Measurements from ENCODE around the gene SRGAP3. TPM values are rescaled to one million over a fixed set of nuclear protein-coding genes. Genes with fewer than 3 reads are reported as not detected.

Gene SRGAP3
- total and polyA plus RNA-seq, 4 donors, result 1.2 to 32.8 (median 7.3) TPM

- Histone ChIP-seq H3K4me1 (ENCODE audit: control insufficient read depth in 5 of 5, insufficient read depth in 5 of 5, low read length in 5 of 5) (peaks cover 0 to 25% (median 12%) of the 10 kb centered on the region in 5 donors), H3K27ac (ENCODE audit: low read depth in 1 of 2, low read length in 1 of 2) (no peak overlapping the region), H3K36me3 (ENCODE audit: control insufficient read depth in 4 of 4, insufficient read depth in 4 of 4, low read length in 4 of 4) (peaks cover 0 to 19% (median 9%) of the 10 kb centered on the region in 4 donors), H3K9ac (ENCODE audit: insufficient read depth in 1 of 2, low read length in 2 of 2) (no peak overlapping the region), H3K9me3 (ENCODE audit: control insufficient read depth in 4 of 4, insufficient read depth in 3 of 4, low read length in 3 of 4) (no peaks in the 10 kb centered on the region), H3K4me3 (no peak overlapping the region), H3K27me3 (ENCODE audit: control insufficient read depth in 3 of 3, insufficient read depth in 3 of 3, low read length in 2 of 3) (no peaks in the 10 kb centered on the region)
- TF ChIP-seq, protein P1, sequence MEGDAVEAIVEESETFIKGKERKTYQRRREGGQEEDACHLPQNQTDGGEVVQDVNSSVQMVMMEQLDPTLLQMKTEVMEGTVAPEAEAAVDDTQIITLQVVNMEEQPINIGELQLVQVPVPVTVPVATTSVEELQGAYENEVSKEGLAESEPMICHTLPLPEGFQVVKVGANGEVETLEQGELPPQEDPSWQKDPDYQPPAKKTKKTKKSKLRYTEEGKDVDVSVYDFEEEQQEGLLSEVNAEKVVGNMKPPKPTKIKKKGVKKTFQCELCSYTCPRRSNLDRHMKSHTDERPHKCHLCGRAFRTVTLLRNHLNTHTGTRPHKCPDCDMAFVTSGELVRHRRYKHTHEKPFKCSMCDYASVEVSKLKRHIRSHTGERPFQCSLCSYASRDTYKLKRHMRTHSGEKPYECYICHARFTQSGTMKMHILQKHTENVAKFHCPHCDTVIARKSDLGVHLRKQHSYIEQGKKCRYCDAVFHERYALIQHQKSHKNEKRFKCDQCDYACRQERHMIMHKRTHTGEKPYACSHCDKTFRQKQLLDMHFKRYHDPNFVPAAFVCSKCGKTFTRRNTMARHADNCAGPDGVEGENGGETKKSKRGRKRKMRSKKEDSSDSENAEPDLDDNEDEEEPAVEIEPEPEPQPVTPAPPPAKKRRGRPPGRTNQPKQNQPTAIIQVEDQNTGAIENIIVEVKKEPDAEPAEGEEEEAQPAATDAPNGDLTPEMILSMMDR (IDR thresholded peaks at IDR 0.05; ENCODE audit: control extremely low read depth, extremely low read depth), result no peak
- WGBS, 2 donors, result 92 to 95% methylated on average over 36 of the region's 36 CpGs
- DNase-seq, result peak; percentile 80 to 92 (median 87)
- no peak for ATAC-seq (ENCODE audit: insufficient read depth, low FRiP score)
These were observed 258.9 kb downstream of the SRGAP3 start for GRCh38 chr3:8990266-8991215.

DNA sequence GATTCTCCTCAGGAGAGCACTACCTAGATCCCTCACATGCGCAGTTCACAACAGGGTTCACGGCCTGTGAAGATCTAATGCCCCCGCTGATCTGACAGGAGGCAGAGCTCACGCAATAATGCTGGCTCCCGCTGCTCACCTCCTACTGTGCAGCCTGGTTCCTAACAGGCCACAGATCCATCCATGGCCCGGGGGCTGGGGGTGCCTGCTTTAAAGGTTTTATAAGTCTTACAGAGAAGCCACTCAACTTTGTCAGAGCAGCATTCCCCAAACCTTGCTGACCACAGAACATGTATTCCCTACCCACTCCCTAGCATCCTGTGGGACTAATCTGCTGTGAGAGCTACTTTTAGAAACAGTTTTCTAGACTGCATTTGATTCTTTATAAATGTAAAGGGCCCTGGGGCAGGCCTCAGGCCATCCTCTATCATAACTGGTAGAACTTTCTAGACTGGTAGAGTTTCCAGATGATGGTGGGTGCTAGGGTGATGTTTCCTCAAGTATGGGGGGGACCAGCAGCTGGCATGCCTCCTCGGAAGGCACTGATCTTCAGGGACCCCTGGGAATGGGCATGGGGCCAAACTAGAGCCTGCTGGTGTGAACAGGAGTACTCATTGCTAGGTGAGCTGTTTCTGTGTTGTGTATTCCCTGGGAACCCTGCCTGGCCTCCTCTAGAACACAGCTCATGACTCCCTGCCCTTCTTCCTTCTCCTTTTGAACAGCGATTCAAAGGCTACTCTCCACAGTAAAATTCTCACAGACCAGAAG is 260.5 kb downstream of the SRGAP3 start:
- WGBS, 2 donors, result 86 to 89% methylated on average over 8 of the region's 8 CpGs
- Histone ChIP-seq H3K9me3 (ENCODE audit: control insufficient read depth in 4 of 4, insufficient read depth in 3 of 4, low read length in 3 of 4) (no peaks in the 10 kb centered on the region), H3K36me3 (ENCODE audit: control insufficient read depth in 4 of 4, insufficient read depth in 4 of 4, low read length in 4 of 4) (peaks cover 0 to 20% (median 8%) of the 10 kb centered on the region in 4 donors), H3K27me3 (ENCODE audit: control insufficient read depth in 3 of 3, insufficient read depth in 3 of 3, low read length in 2 of 3) (no peaks in the 10 kb centered on the region), H3K4me1 (ENCODE audit: control insufficient read depth in 5 of 5, insufficient read depth in 5 of 5, low read length in 5 of 5) (peaks cover 0 to 26% (median 12%) of the 10 kb centered on the region in 5 donors), H3K9ac (ENCODE audit: insufficient read depth in 1 of 2, low read length in 2 of 2) (no peak overlapping the region), H3K4me3 (no peak overlapping the region), H3K27ac (ENCODE audit: low read depth in 1 of 2, low read length in 1 of 2) (no peak overlapping the region)
- DNase-seq (no peak), ATAC-seq (ENCODE audit: insufficient read depth, low FRiP score) (no peak)
- TF ChIP-seq, protein P1 (IDR thresholded peaks at IDR 0.05; ENCODE audit: control extremely low read depth, extremely low read depth), result no peak

- TF ChIP-seq, protein P1 (IDR thresholded peaks at IDR 0.05; ENCODE audit: control extremely low read depth, extremely low read depth), result no peak
- no peak for ATAC-seq (ENCODE audit: insufficient read depth, low FRiP score)
- 43 to 81% methylated on average over 2 of the region's 2 CpGs for WGBS, 2 donors
- no peak overlapping the region for H3K9ac ChIP-seq (ENCODE audit: insufficient read depth in 1 of 2, low read length in 2 of 2)
- no peak for DNase-seq
- H3K4me1 ChIP-seq (ENCODE audit: control insufficient read depth in 5 of 5, insufficient read depth in 5 of 5, low read length in 5 of 5), result peaks cover 0 to 31% (median 14%) of the 10 kb centered on the region in 5 donors
- H3K27ac ChIP-seq (ENCODE audit: low read depth in 1 of 2, low read length in 1 of 2), result no peak overlapping the region
- H3K27me3 ChIP-seq (ENCODE audit: control insufficient read depth in 3 of 3, insufficient read depth in 3 of 3, low read length in 2 of 3), result no peaks in the 10 kb centered on the region
- H3K9me3 ChIP-seq (ENCODE audit: control insufficient read depth in 4 of 4, insufficient read depth in 3 of 4, low read length in 3 of 4), result no peaks in the 10 kb centered on the region
- no peak overlapping the region for H3K4me3 ChIP-seq
- peaks cover 0 to 19% (median 7%) of the 10 kb centered on the region in 4 donors for H3K36me3 ChIP-seq (ENCODE audit: control insufficient read depth in 4 of 4, insufficient read depth in 4 of 4, low read length in 4 of 4)
These were observed 261.1 kb downstream of the SRGAP3 start for GRCh38 chr3:8988384-8988655.

Measured in lung (tissue), 12 donors.